Measurements from ENCODE around the gene TSC22D2.
"Not testable (repeated sequence)": the region's sequence is repeated elsewhere in the genome, so short reads cannot be mapped to it uniquely, and the experiment has no call there.

The TSC22D2 gene

DNA sequence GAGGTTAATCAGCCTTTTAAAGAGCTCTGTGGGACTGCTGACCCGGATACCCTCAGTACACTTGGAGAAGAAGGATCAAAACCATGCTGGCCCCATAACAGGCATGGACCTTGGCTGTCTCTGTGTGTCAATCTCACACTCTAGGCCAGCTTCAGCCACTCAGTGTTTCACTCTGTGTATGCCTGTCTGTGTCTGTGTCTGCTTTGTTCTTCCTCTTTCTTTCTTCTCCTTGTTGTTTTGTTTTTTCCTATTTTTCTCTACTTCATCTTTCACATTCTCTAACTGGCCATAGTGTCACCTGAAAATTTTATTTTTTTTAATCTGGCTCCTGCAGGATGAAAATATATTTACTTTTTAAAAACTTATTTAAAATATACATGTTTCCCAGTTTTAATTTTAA lies 87.1 kb downstream of the TSC22D2 start:
- DNase-seq = no peak

DNA sequence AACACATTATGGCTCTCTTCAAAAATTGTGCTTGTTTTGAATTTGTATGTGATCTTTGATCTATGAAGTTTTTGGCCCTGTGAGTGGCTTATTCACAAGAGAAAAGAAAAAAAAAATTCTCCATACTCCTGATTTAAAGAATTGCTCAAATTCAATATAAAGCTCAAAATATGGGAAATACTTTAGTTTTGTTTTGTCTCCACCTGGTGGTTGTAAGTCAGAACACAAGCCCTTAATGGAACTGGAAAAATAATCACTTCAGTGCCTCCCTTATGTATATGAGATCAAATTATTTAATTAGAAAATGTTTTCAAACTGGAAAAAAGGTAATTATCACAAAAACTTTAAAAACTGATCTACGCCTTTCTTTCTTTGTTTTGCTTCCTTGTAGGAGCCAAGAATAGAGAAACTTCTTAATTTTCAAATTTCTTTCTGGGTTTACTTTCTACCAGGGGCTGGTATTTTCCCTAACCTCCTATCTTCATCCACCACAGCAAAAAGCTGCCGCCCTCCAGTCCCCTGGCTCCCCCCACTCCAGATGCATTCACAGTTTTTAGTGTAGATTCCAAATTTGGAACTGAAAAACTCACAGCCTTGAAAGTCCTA lies 87.6 kb downstream of the TSC22D2 start:
- DNase-seq = no peak

DNA sequence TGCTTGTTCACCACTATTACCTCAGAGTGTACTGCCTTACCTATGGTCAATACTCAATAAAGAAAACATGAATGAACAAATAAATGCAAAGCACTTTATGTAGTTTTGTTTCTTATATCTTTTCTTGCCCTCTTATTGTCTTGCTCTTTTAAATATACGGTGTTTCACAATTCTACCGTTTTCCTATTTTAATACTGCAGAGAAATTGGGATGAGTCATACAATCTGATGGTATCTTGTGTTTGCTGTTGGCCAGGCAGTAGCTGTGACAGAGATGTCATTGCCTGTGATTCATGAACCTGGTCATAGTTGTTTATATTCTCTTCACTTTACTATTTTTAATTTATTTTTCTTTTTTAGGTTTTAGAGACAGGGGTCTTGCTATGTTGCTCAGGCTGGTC lies 89.9 kb downstream of the TSC22D2 start:
- DNase-seq = no peak

DNA sequence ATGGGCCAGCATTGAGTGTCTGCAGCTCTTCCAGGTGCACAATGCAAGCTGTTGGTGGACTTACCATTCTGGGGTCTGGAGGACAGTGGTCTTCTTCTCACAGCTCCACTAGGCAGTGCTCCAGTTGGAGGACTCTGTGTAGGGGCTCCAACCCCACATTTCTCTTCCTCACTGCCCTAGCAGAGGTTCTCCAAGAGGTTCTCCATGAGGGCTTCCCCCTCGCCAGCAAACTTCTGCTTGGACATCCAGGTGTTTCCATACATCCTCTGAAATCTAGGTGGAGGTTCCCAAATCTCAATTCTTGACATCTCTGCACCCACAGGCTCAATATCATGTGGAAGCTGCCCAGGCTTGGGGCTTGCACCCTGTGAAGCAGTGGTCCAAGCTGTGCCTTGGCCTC lies 92.9 kb downstream of the TSC22D2 start:
- DNase-seq = not testable (repeated sequence)

DNA sequence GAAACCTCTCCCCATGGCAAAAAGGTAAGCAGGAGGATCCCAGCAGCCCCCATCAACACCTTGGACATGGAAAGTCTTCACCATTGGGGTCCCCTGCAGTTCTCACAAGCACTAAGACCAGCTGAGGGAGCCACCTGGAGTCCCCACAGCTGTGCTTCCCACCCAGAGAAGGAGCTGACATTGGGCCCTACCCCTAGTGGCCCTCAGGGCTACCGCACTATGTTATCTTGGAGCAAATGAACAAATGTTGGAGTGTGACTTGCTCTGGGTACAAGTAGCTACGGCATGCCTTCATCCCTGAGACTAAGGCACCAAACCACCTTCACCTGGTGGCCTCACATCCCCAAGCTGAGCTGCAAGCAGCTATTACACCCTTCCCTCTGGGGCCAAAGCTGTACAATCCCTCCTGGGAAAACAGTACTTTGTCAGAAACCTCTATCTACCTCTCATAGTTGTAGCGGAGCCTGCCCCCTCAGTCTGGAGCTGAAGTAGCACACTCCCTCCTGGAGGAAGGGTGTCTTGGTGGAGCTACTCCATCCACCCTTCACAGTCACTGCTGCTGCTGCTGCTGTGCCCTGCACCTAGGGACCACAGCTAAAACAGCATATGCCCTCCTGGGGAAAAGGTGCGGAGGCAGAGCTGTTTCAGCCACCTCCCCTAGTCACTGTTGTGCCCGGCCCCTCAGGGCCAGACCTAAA lies 95.5 kb downstream of the TSC22D2 start:
- DNase-seq = no peak

- no peak for DNase-seq
Measured at GRCh38 chr3:150504483-150504882, 96.4 kb downstream of the TSC22D2 start.

GRCh38 chr3:150508401-150508800 lies 100.3 kb downstream of the TSC22D2 start:
- DNase-seq = no peak

DNA sequence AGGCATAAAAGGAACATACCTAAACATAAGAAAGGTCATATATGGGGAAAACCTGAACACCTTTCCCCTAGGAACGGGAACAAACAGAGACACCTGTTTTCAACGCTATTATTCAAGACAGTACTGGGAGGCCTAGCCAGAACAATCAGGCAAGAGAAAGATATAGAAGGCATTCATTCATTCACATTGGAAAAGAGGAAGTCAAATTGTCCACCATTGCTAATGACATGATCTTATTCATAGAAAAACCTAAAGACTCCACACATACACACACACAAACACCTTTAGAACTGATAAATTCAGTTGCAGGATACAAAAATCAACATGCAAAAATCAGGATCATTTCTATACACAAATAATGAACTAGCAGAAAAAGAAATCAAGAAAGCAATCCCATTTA lies 101.7 kb downstream of the TSC22D2 start:
- no peak for DNase-seq

DNA sequence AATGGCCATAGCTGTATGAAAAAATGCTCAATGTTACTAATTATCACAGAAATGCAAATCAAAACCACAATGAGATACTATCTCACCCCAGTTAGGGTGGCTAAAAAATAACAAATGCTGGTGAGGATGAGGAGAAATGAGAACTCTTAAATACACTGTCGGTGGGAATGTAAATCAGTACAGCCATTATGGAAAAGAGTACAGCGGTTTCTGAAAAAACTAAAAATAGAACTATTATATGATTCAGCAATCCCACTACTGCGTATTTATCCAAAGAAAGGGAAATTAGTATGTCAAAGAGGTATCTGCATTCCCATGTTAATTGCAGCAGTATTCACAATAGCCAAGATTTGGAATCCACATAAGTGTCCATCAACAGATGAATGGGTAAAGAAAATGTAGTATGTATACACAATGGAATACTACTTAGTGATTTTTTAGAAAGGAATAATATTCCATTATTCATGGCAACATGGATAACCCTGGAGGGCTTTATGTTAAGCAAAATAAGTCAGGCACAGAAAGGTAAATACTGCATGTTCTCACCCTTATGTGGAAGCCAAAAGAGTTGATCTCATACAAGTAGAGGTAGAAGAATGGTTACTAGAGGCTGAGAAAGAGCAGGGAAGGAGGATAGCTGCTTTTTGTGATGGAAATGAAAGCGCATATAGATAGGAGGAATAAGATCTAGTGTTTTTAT lies 103.2 kb downstream of the TSC22D2 start:
- DNase-seq = no peak

DNA sequence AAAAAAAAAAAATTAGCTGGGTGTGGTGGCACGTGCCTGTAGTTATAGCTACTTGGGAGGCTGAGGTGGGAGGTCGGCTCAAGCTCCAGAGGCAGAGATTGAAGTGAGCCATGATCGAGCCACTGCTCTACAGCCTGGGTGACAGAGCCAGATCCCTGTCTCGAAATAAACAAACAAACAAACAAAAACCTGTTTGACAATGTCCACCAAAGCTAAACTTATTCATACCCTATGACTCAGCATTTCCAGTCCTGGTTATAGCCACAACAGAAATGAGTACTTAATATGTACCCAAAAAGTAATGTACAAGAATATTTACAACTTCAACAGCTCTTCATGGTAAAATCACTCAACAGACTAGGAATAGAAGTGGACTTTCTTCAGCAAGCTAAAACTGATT lies 107.1 kb downstream of the TSC22D2 start:
- DNase-seq = no peak
